ENCODE data around the gene NPAS2.

DNA sequence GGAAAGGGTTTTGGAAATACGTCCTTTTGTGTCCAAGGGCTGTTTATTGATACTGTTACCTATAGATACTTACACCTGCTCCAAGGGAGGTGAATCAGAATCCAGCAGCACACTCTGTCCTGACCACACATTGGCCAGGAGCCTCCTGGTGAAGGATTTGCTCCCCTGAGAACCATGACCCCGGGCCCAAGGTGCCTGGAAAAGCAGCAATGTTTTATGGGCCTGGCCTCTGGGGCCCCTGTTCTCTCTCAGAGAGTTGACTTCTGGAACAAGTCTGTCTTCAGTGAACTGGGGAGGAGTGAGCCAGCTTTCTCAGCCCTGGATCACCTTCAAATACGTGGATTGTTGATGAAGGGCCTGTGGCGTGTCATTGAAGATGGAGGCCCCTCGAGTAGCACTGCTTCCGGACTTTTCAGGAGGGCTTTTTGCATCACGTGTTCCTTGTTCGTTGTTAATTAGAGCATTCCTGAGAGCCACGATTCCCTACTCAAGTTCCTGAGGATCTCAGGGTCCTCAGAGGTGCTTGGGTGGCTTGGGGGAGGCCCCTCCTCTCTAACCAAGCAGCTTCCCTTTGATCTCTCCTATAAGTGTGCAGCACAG, 103.6 kb downstream of the NPAS2 start:
- TF ChIP-seq POLR2A (IDR thresholded peaks at IDR 0.05), result no peak
- TF ChIP-seq, protein P1, sequence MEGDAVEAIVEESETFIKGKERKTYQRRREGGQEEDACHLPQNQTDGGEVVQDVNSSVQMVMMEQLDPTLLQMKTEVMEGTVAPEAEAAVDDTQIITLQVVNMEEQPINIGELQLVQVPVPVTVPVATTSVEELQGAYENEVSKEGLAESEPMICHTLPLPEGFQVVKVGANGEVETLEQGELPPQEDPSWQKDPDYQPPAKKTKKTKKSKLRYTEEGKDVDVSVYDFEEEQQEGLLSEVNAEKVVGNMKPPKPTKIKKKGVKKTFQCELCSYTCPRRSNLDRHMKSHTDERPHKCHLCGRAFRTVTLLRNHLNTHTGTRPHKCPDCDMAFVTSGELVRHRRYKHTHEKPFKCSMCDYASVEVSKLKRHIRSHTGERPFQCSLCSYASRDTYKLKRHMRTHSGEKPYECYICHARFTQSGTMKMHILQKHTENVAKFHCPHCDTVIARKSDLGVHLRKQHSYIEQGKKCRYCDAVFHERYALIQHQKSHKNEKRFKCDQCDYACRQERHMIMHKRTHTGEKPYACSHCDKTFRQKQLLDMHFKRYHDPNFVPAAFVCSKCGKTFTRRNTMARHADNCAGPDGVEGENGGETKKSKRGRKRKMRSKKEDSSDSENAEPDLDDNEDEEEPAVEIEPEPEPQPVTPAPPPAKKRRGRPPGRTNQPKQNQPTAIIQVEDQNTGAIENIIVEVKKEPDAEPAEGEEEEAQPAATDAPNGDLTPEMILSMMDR (IDR thresholded peaks at IDR 0.05), result no peak
